GM20431 (cell line): ENCODE results near the gene ZNF2.

ENCODE experiments used
- in situ Hi-C: fragments of 300-500 bp; cut with MseI, MboI; formaldehyde crosslinking; loops from one replicate; pipeline ENCODE4 v1.15.0; 2020; ENCODE audit warnings: low sequenced_read_pairs; ENCODE audit not compliant: unreplicated experiment

Gene ZNF2

GRCh38 chr2:95203911-95204310 lies 38.3 kb downstream of the ZNF2 start:
- in situ Hi-C loops, result no loop called here

GRCh38 chr2:95204396-95204795 lies 38.8 kb downstream of the ZNF2 start:
- in situ Hi-C loops, result no loop called here

- in situ Hi-C loops, result no loop called here
These were observed 40.5 kb downstream of the ZNF2 start for GRCh38 chr2:95206096-95206495.

GRCh38 chr2:95207111-95207961 lies 41.7 kb downstream of the ZNF2 start, which contains the start of gene ZNF892:
Gene ZNF892, plus strand, starts transcription at chr2:95207521. Its CDS starts 295 bp downstream, at chr2:95207816.
- in situ Hi-C loops, result no loop called here

GRCh38 chr2:95208106-95208505 lies 42.5 kb downstream of the ZNF2 start:
- in situ Hi-C loops, result no loop called here

GRCh38 chr2:95215018-95215612 lies 49.5 kb downstream of the ZNF2 start:
- in situ Hi-C loops, result no loop called here

- in situ Hi-C loops, result no loop called here
These were observed 54.8 kb downstream of the ZNF2 start for GRCh38 chr2:95220449-95220848.

- in situ Hi-C loops, result no loop called here
These were observed 60.0 kb downstream of the ZNF2 start for GRCh38 chr2:95225658-95226057.

GRCh38 chr2:95231723-95232122 lies 66.1 kb downstream of the ZNF2 start:
- in situ Hi-C loops, result no loop called here

- in situ Hi-C loops, result no loop called here
These were observed 66.6 kb downstream of the ZNF2 start for GRCh38 chr2:95232232-95232631.
